Tibial artery (tissue), 4 donors: ENCODE measurements around the gene KLHDC8B.
A peak's percentile ranks its signal among the peaks of the same experiment; 100 is the strongest.

ENCODE experiments used
- DNase-seq, 2 donors: peaks; one replicate each; pipeline ENCODE4 v3.0.0-alpha.2; 2019
- H3K27ac ChIP-seq, 2 donors: fragments of 200-600 bp; sonication (generic) in 1 of 2; 1 replicate in 1 of 2; 2 replicates in 1 of 2; pipeline ENCODE4 v1.5.1; 2018 to 2019; ENCODE audit warnings: mild to moderate bottlenecking in 1 of 2
- H3K27me3 ChIP-seq, 2 donors: fragments of 200-600 bp; sonication (generic) in 1 of 2; one replicate each; pipeline versions ENCODE4 v1.5.1 to v1.6.0; 2016 to 2019
- H3K36me3 ChIP-seq, 3 donors: fragments of 200-600 bp; sonication (generic) in 2 of 3; one replicate each; pipeline ENCODE4 v1.5.1; 2016 to 2019; ENCODE audit warnings: mild to moderate bottlenecking in 2 of 3
- H3K4me1 ChIP-seq, 4 donors: fragments of 200-600 bp; sonication (generic) in 2 of 4; 1 replicate in 3 of 4; 2 replicates in 1 of 4; pipeline ENCODE4 v1.5.1; 2016 to 2019
- H3K4me3 ChIP-seq, 2 donors: fragments of 200-600 bp; sonication (generic) in 1 of 2; 1 replicate in 1 of 2; 2 replicates in 1 of 2; pipeline ENCODE4 v1.5.1; 2018 to 2019; ENCODE audit warnings: mild to moderate bottlenecking in 2 of 2
- H3K9me3 ChIP-seq, 3 donors: fragments of 200-600 bp; sonication (generic) in 1 of 3; one replicate each; pipeline ENCODE4 v1.5.1; 2016 to 2019
- CTCF ChIP-seq, 2 experiments: fragments of 200-600 bp in 1 of 2; fragments of 450-650 bp in 1 of 2; IDR thresholded peaks; one replicate each; pipeline ENCODE4 v1.5.1; 2017 to 2019; ENCODE audit warnings: antibody characterized with exemption in 2 of 2, mild to moderate bottlenecking in 1 of 2, moderate library complexity in 1 of 2
- intact Hi-C: fragments of 100-400 bp; cut with DNase I; formaldehyde crosslinking; loops from one replicate; pipeline ENCODE4 v1.15.0; 2023; ENCODE audit warnings: low total_unique reads

The KLHDC8B gene

GRCh38 chr3:49182682-49183081 is 11.3 kb downstream of the KLHDC8B start:
- TF ChIP-seq CTCF (IDR thresholded peaks at IDR 0.05): no peak
- H3K4me3 ChIP-seq: no peak overlapping the region

GRCh38 chr3:49183873-49184272 is 12.5 kb downstream of the KLHDC8B start:
- Histone ChIP-seq H3K27me3 (no peaks in the 10 kb centered on the region), H3K9me3 (no peaks in the 10 kb centered on the region), H3K4me3 (no peak overlapping the region), H3K27ac (no peak overlapping the region), H3K4me1 (no peaks in the 10 kb centered on the region), H3K36me3 (no peaks in the 10 kb centered on the region)
- intact Hi-C loops: no loop called here
- TF ChIP-seq CTCF (IDR thresholded peaks at IDR 0.05): no peak
- no peak for DNase-seq

More at GRCh38 chr3:49182682-49183081, 11.3 kb downstream of the KLHDC8B start:
- Histone ChIP-seq H3K27ac (no peak overlapping the region), H3K27me3 (no peaks in the 10 kb centered on the region), H3K36me3 (peaks cover 0 to 3% (median 2%) of the 10 kb centered on the region in 3 donors), H3K9me3 (no peaks in the 10 kb centered on the region), H3K4me1 (no peaks in the 10 kb centered on the region)
- DNase-seq: no peak
- intact Hi-C loops: no loop called here

- no peak for TF ChIP-seq CTCF (IDR thresholded peaks at IDR 0.05)
- no peaks in the 10 kb centered on the region for H3K27me3 ChIP-seq
- no peak overlapping the region for H3K4me3 ChIP-seq
- H3K9me3 ChIP-seq: no peaks in the 10 kb centered on the region
- no peak for DNase-seq
- intact Hi-C loops: no loop called here
- H3K36me3 ChIP-seq: no peaks in the 10 kb centered on the region
- H3K4me1 ChIP-seq: no peaks in the 10 kb centered on the region
- no peak overlapping the region for H3K27ac ChIP-seq
Measured at GRCh38 chr3:49191741-49192140, 20.3 kb downstream of the KLHDC8B start.

- H3K4me3 ChIP-seq: no peak overlapping the region
- peaks cover 0 to 5% of the 10 kb centered on the region in 2 donors for H3K27me3 ChIP-seq
- DNase-seq: no peak
- peaks cover 0 to 11% (median 5%) of the 10 kb centered on the region in 4 donors for H3K4me1 ChIP-seq
- intact Hi-C loops: no loop called here
- H3K9me3 ChIP-seq: no peaks in the 10 kb centered on the region
- no peak overlapping the region for H3K27ac ChIP-seq
- TF ChIP-seq CTCF (IDR thresholded peaks at IDR 0.05): no peak
- no peaks in the 10 kb centered on the region for H3K36me3 ChIP-seq
Measured at GRCh38 chr3:49198161-49198560, 26.8 kb downstream of the KLHDC8B start.

- TF ChIP-seq CTCF (IDR thresholded peaks at IDR 0.05): no peak
- Histone ChIP-seq H3K9me3 (no peaks in the 10 kb centered on the region), H3K4me3 (peak overlapping the region; percentile 56 to 60), H3K4me1 (peaks cover 0 to 11% (median 5%) of the 10 kb centered on the region in 4 donors), H3K27ac (peak overlapping the region in 1 of 2 donors; percentile 33), H3K27me3 (peaks cover 0 to 5% of the 10 kb centered on the region in 2 donors), H3K36me3 (no peaks in the 10 kb centered on the region)
- intact Hi-C loops: no loop called here
- no peak for DNase-seq
Measured at GRCh38 chr3:49198611-49199230, 27.3 kb downstream of the KLHDC8B start.
